G401.6 (cell line): ENCODE measurements around the gene CCZ1B.
A peak's percentile ranks its signal among the peaks of the same experiment; 100 is the strongest.
"Not testable (repeated sequence)": the region's sequence is repeated elsewhere in the genome, so short reads cannot be mapped to it uniquely, and the experiment has no call there.

ENCODE experiments used
- FAIRE-seq: peaks from 2 replicates; lab custom pipeline; 2012; peaks lifted over from hg19 to GRCh38; lab: Jason Lieb, UNC

CCZ1B gene

GRCh38 chr7:6830026-6830425 is 4.0 kb upstream of the CCZ1B start:
- FAIRE-seq = not testable (repeated sequence)

- not testable (repeated sequence) for FAIRE-seq
Observed at GRCh38 chr7:6829616-6830015, 3.5 kb upstream of the CCZ1B start.

- FAIRE-seq = not testable (repeated sequence)
Observed at GRCh38 chr7:6827180-6827579, 1.1 kb upstream of the CCZ1B start.

GRCh38 chr7:6825236-6826125 is 594 bp downstream of the CCZ1B start:
- not testable (repeated sequence) for FAIRE-seq

- FAIRE-seq = not testable (repeated sequence)
Observed at GRCh38 chr7:6821622-6822021, 4.5 kb downstream of the CCZ1B start.

GRCh38 chr7:6815470-6815869 is 10.6 kb downstream of the CCZ1B start:
- FAIRE-seq = not testable (repeated sequence)

GRCh38 chr7:6813011-6813410 is 13.1 kb downstream of the CCZ1B start:
- not testable (repeated sequence) for FAIRE-seq

- FAIRE-seq = not testable (repeated sequence)
Observed at GRCh38 chr7:6807959-6808358, 18.1 kb downstream of the CCZ1B start.

GRCh38 chr7:6807393-6807918 is 18.6 kb downstream of the CCZ1B start:
- FAIRE-seq = peak; percentile 74

GRCh38 chr7:6800331-6800730 is 25.7 kb downstream of the CCZ1B start:
- not testable (repeated sequence) for FAIRE-seq

- not testable (repeated sequence) for FAIRE-seq
Observed at GRCh38 chr7:6799887-6800286, 26.2 kb downstream of the CCZ1B start.

- not testable (repeated sequence) for FAIRE-seq
Observed at GRCh38 chr7:6798047-6798446, 28.0 kb downstream of the CCZ1B start.

- FAIRE-seq = not testable (repeated sequence)
Observed at GRCh38 chr7:6797218-6797617, 28.9 kb downstream of the CCZ1B start.

- FAIRE-seq = not testable (repeated sequence)
Observed at GRCh38 chr7:6794276-6794675, 31.8 kb downstream of the CCZ1B start.

- FAIRE-seq = not testable (repeated sequence)
Observed at GRCh38 chr7:6792113-6792872, 33.8 kb downstream of the CCZ1B start.

GRCh38 chr7:6789353-6789752 is 36.7 kb downstream of the CCZ1B start:
- not testable (repeated sequence) for FAIRE-seq

GRCh38 chr7:6781581-6781980 is 44.5 kb downstream of the CCZ1B start:
- FAIRE-seq = not testable (repeated sequence)

- FAIRE-seq = not testable (repeated sequence)
Observed at GRCh38 chr7:6761186-6761585, 64.9 kb downstream of the CCZ1B start.

- FAIRE-seq = not testable (repeated sequence)
Observed at GRCh38 chr7:6753964-6754363, 72.1 kb downstream of the CCZ1B start, which contains the start of gene RSPH10B2. Gene RSPH10B2, plus strand, starts transcription at chr7:6754103. Its CDS starts 3,575 bp downstream, at chr7:6757678.

GRCh38 chr7:6750173-6750572 is 75.9 kb downstream of the CCZ1B start:
- FAIRE-seq = not testable (repeated sequence)

GRCh38 chr7:6749335-6749734 is 76.7 kb downstream of the CCZ1B start:
- FAIRE-seq = not testable (repeated sequence)
